ENCODE data around the gene ARID1A. TPM values are rescaled to one million over a fixed set of nuclear protein-coding genes. Genes with fewer than 3 reads are reported as not detected.

The ARID1A gene
- total and polyA plus RNA-seq, 9 of the 15 experiments (the other 6 are each of a cell fraction or from before 2014, with no cell fraction given): 8.3 to 88.3 (median 22.5) TPM

GRCh38 chr1:26692211-26692792 lies 3.5 kb upstream of the ARID1A start:
- in situ Hi-C loops (cut with MboI): no loop called here
- H3K36me3 ChIP-seq (ENCODE audit: control insufficient read depth, insufficient read depth, low read length): no peaks in the 10 kb centered on the region
- peak overlapping the region; percentile 79 for H3K4me3 ChIP-seq
- ChIA-PET CTCF (ENCODE audit: low intra/inter-chr PET ratio) (interaction anchor here (1.5 kb wide), 1 partner anchor 90 kb away, joined by 3 read pairs; no protein-coding TSS in a partner anchor), POLR2A (interaction anchor here (0.6 to 15.7 kb wide), 26 partner anchors 9 to 459 kb away, joined by 3 to 159 read pairs (median 5); partner anchors contain the start of genes GPN2 and PIGV)
- H3K79me2 ChIP-seq (ENCODE audit: control insufficient read depth, insufficient read depth, low read length): peaks cover 40% of the 10 kb centered on the region
- DNase-seq (ENCODE audit: extremely low read depth in 1 of 4, low spot score in 3 of 4) (peak; percentile 68 to 94 (median 77)), ATAC-seq (peak; percentile 46), FAIRE-seq (no peak)
- H2AFZ ChIP-seq (ENCODE audit: low read depth, low read length): peak overlapping the region; percentile 84
- WGBS (ENCODE audit: insufficient coverage, low coverage, missing lambda C conversion rate): 1% methylated on average over 30 of the region's 30 CpGs
- no peaks in the 10 kb centered on the region for H3K9me1 ChIP-seq (ENCODE audit: control insufficient read depth, insufficient read depth, low read length)
- peak overlapping the region; percentile 94 for H3K4me2 ChIP-seq (ENCODE audit: insufficient read depth, low read length)
- H3K27me3 ChIP-seq (ENCODE audit: control insufficient read depth in 2 of 2, insufficient read depth in 2 of 2, low read length in 2 of 2): no peaks in the 10 kb centered on the region
- no peaks in the 10 kb centered on the region for H4K20me1 ChIP-seq (replicated peaks; ENCODE audit: control insufficient read depth, insufficient read depth, low read length)
- H3K4me1 ChIP-seq (replicated peaks in 1 of 2; ENCODE audit: control insufficient read depth in 2 of 2, insufficient read depth in 2 of 2, low read length in 2 of 2): peaks cover 42% of the 10 kb centered on the region in 2 experiments
- no TSS peak for BruUV-seq (replicated peaks)
- intact Hi-C loops (cut with micrococcal nuclease): loop anchor here (1.0 to 10.0 kb wide), 5 partner anchors 30 to 188 kb away; partner anchors contain the start of gene SFN
- peak overlapping the region; percentile 88 to 93 for H3K9ac ChIP-seq (ENCODE audit: insufficient read depth in 1 of 2, low read depth in 2 of 2, low read length in 2 of 2)
- peak overlapping the region; percentile 92 for H3K27ac ChIP-seq (ENCODE audit: extremely low read depth, low read depth, low read length)
- no peaks in the 10 kb centered on the region for H3K9me3 ChIP-seq (replicated peaks; ENCODE audit: control insufficient read depth, insufficient read depth, low read depth, low read length)
- TF ChIP-seq IFI16 (CRISPR knock-in tag; IDR thresholded peaks at IDR 0.05) (no peak), ZNF232 (CRISPR knock-in tag; IDR thresholded peaks at IDR 0.05) (0 out of 2 replicates have a peak, but pooled peaks have one; percentile 15), PTBP1 (IDR thresholded peaks at IDR 0.05; ENCODE audit: low read depth, low read length) (0 out of 2 replicates have a peak, but pooled peaks have one; percentile 58), PCBP2 (IDR thresholded peaks at IDR 0.05; ENCODE audit: low read depth, low read length, poor library complexity, severe bottlenecking) (no peak), TRIM28 (IDR thresholded peaks at IDR 0.05) (peak; percentile 74), FOXA1 (IDR thresholded peaks at IDR 0.05; ENCODE audit: borderline replicate concordance) (no peak)
- TF ChIP-seq, protein P1, sequence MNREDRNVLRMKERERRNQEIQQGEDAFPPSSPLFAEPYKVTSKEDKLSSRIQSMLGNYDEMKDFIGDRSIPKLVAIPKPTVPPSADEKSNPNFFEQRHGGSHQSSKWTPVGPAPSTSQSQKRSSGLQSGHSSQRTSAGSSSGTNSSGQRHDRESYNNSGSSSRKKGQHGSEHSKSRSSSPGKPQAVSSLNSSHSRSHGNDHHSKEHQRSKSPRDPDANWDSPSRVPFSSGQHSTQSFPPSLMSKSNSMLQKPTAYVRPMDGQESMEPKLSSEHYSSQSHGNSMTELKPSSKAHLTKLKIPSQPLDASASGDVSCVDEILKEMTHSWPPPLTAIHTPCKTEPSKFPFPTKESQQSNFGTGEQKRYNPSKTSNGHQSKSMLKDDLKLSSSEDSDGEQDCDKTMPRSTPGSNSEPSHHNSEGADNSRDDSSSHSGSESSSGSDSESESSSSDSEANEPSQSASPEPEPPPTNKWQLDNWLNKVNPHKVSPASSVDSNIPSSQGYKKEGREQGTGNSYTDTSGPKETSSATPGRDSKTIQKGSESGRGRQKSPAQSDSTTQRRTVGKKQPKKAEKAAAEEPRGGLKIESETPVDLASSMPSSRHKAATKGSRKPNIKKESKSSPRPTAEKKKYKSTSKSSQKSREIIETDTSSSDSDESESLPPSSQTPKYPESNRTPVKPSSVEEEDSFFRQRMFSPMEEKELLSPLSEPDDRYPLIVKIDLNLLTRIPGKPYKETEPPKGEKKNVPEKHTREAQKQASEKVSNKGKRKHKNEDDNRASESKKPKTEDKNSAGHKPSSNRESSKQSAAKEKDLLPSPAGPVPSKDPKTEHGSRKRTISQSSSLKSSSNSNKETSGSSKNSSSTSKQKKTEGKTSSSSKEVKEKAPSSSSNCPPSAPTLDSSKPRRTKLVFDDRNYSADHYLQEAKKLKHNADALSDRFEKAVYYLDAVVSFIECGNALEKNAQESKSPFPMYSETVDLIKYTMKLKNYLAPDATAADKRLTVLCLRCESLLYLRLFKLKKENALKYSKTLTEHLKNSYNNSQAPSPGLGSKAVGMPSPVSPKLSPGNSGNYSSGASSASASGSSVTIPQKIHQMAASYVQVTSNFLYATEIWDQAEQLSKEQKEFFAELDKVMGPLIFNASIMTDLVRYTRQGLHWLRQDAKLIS (CRISPR knock-in tag; IDR thresholded peaks at IDR 0.05): no peak
- TF ChIP-seq, protein P2, sequence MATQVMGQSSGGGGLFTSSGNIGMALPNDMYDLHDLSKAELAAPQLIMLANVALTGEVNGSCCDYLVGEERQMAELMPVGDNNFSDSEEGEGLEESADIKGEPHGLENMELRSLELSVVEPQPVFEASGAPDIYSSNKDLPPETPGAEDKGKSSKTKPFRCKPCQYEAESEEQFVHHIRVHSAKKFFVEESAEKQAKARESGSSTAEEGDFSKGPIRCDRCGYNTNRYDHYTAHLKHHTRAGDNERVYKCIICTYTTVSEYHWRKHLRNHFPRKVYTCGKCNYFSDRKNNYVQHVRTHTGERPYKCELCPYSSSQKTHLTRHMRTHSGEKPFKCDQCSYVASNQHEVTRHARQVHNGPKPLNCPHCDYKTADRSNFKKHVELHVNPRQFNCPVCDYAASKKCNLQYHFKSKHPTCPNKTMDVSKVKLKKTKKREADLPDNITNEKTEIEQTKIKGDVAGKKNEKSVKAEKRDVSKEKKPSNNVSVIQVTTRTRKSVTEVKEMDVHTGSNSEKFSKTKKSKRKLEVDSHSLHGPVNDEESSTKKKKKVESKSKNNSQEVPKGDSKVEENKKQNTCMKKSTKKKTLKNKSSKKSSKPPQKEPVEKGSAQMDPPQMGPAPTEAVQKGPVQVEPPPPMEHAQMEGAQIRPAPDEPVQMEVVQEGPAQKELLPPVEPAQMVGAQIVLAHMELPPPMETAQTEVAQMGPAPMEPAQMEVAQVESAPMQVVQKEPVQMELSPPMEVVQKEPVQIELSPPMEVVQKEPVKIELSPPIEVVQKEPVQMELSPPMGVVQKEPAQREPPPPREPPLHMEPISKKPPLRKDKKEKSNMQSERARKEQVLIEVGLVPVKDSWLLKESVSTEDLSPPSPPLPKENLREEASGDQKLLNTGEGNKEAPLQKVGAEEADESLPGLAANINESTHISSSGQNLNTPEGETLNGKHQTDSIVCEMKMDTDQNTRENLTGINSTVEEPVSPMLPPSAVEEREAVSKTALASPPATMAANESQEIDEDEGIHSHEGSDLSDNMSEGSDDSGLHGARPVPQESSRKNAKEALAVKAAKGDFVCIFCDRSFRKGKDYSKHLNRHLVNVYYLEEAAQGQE (IDR thresholded peaks at IDR 0.05; ENCODE audit: borderline replicate concordance): no peak
- TF ChIP-seq, protein P2 (CRISPR knock-in tag; IDR thresholded peaks at IDR 0.05; ENCODE audit: low read depth): no peak

All from K562 (cell line).